Fibroblast of skin of left biceps (primary cell): Measurements from ENCODE around the gene USP47.

Experiments used
- DNase-seq, 2 experiments: peaks; one replicate each; pipeline ENCODE4 v3.0.0-alpha.2; 2013; ENCODE audit warnings: low read depth in 2 of 2

Gene USP47, protein sequence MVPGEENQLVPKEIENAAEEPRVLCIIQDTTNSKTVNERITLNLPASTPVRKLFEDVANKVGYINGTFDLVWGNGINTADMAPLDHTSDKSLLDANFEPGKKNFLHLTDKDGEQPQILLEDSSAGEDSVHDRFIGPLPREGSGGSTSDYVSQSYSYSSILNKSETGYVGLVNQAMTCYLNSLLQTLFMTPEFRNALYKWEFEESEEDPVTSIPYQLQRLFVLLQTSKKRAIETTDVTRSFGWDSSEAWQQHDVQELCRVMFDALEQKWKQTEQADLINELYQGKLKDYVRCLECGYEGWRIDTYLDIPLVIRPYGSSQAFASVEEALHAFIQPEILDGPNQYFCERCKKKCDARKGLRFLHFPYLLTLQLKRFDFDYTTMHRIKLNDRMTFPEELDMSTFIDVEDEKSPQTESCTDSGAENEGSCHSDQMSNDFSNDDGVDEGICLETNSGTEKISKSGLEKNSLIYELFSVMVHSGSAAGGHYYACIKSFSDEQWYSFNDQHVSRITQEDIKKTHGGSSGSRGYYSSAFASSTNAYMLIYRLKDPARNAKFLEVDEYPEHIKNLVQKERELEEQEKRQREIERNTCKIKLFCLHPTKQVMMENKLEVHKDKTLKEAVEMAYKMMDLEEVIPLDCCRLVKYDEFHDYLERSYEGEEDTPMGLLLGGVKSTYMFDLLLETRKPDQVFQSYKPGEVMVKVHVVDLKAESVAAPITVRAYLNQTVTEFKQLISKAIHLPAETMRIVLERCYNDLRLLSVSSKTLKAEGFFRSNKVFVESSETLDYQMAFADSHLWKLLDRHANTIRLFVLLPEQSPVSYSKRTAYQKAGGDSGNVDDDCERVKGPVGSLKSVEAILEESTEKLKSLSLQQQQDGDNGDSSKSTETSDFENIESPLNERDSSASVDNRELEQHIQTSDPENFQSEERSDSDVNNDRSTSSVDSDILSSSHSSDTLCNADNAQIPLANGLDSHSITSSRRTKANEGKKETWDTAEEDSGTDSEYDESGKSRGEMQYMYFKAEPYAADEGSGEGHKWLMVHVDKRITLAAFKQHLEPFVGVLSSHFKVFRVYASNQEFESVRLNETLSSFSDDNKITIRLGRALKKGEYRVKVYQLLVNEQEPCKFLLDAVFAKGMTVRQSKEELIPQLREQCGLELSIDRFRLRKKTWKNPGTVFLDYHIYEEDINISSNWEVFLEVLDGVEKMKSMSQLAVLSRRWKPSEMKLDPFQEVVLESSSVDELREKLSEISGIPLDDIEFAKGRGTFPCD (N-terminal part only)

DNA sequence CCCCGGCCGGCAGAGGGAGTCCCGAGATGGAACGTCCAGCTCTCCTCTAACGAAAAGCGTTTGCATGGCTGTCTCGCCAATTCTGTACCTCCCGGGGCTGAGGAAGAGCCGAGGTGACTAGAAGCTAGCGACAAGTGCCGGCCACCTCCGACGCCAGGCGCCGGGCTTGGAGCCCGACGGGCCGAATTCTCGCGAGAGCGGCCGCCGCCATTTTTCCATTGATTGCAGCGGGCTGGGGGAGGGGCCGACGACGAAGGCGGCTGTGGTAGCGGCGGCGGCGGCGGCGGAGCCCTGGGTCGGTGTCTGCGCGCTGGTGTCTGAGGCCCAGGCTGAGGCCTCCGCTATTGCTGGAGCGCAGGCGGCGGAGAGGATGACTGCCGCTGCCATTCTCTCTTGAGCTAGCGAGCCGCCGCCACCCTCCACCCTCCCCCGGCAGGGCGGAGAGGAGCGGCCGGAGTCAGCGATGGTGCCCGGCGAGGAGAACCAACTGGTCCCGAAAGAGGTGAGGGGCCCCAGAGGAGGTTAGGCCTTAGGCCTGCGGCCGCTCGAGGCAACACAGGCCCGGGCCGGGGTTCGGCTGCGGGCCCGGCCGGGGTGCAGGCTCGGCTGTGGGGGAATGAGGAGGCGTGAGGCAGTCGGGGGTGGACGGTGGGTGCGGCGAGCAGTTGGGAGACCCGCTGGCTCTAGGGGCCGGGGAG, at the start of gene USP47:
Gene USP47 (plus strand): TSS at position 250 of the 698 bp plus-strand sequence. CDS start 214 bp downstream, at position 464.
- peak; percentile 69 to 73 for DNase-seq

DNA sequence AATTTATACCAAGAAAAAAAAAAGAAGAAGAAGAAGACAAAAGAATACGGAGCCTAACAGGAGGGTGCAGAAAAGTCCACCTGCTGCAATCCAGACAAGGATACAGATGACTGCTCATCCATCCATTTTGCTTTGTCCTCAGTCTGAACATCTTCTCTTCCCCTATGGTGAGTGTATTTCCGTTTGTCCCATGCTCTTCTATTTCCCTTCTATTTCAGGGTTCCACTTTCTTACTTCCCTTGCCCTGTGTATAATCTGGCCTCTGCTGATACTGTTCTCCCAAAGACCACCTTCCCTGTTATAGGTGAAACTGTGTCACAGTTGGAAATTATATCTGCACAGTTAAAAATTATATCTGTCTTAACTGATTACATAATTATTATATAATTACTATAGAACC, 48.7 kb upstream of the USP47 start:
- DNase-seq, result no peak

DNA sequence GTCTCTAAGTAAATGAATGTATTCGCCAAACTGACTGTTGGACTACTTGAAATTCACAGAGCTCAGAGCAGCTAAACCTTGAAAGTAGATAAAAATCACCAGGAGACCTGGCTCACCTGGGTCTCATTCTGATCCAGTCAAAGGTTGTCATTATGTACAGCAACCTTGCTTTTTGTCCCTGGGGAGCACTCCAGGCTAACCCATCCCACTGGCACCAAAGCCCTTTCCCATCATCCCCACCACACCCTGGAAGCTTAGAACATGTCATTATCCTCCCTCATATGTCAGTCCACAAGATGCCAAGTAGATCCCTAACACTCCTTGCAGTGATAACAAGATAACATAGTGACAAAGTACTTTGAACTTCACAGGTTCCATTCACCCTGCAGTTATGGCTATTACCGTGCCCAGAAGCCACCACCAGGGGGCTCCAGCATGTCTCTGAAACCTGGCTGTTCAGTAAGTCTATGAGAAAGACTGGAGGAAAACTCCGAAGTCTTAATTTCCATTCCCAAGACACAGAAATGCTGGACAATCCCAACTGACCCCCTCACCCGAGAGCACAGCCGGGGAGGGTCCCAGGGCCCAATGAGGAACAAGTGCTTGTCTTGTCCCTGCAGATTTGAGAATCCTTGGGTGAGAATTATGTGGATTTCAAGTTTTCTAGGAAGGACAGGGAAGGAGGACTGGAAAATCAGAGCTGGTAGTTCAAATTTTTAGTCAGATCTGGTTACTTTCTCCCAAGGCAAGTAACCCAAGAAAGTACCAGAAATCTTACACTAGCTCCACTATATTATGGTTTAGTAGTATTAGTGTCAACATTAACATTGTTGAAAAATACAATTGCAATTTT, 43.0 kb upstream of the USP47 start:
- no peak for DNase-seq

DNA sequence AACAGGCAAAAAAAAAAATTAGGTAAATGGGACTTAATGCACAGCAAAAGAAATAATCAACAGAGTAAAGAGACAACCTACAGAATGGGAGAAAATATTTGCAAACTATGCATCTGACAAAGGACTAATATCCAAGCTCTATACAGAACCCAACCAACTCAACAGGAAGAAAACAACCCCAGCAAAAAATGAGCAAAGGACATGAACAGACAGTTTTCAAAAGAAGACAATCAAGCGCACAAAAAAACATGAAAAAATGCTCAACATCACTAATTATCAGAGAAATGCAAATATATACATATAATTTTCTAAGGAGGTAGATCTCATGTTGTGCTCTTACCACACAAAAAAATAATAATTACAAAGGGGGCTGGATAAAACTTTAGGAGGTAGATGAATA, 36.5 kb upstream of the USP47 start:
- no peak for DNase-seq

DNA sequence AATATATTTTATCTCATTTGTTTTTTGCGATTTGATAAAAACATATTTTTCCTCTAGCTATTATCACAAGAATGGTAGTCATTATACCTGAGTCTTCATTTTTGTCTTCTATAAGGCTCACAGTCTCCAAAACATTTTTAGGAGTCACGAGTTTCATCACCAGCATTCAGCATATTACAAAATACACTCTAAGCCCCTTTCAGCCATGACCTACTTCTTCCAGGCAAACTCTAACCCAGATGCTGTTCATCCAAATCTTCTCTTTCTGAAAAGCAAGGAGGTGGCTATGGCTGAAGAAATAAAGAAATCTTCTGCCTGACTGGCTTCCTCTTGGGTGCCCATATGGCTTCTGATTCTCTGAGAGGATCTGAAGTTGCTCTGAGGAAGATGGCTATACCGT, 35.7 kb upstream of the USP47 start:
- no peak for DNase-seq

DNA sequence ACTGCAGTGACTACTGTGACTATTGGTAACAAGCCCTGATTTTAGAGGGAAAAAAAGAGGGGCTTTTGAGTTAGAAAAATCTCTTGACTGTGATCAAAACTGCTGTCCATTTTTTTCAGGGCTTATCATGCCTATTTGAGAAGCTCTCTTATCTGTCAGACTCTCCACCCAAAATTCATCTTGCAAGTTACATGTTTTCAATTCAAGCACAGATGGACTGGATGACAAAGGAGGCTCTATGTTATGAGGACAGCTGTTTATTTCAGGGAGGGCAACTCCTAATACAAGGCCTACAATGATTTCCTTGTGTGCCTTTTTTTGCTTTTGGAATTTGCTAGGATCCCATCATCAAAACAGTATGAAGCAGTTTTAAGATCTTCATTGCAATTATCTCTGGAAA, 35.2 kb upstream of the USP47 start:
- DNase-seq, result no peak

DNA sequence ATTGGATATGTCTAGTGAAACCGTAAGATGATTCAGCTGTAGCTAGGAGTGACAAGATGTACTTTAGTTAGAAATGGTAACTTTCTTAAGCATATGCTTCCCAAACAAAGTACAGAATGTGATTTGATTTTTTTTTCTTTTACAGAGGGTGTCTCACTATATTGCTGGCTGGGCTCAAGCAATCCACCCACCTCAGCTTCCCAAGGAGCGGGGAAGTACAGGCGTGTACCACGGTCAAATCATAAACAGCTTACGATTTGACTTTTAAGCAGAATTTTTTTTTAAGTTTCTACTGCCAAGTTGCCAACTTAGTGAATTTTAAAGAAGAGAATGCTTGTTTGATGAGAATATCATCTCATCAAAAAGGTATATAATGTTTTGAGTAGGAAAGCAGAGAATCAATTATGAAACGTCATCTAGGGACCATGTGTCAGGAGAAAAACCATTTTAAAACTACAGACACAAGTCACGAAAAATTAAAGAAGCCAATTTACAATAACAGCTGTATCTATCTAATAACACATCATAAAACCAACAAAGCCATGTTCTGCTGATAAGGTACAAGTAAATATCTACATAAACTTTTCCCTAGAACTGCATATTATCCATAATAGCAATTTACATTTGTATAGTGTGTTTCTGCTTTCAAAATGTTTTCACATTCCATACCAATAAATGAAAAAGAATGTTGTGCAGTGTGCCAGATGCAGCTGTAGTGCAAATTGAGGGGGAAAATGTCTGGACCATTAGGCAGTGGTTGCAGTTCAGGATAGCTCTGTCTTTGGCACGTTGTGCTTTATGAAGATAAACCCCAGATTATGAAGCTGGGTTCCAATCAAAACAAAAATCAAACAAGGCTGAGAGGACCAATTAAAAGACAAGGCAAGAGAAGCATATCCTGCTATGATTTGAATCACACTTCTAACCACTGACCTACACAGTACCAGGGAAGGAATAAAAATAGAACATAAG, 33.7 kb upstream of the USP47 start:
- no peak for DNase-seq

DNA sequence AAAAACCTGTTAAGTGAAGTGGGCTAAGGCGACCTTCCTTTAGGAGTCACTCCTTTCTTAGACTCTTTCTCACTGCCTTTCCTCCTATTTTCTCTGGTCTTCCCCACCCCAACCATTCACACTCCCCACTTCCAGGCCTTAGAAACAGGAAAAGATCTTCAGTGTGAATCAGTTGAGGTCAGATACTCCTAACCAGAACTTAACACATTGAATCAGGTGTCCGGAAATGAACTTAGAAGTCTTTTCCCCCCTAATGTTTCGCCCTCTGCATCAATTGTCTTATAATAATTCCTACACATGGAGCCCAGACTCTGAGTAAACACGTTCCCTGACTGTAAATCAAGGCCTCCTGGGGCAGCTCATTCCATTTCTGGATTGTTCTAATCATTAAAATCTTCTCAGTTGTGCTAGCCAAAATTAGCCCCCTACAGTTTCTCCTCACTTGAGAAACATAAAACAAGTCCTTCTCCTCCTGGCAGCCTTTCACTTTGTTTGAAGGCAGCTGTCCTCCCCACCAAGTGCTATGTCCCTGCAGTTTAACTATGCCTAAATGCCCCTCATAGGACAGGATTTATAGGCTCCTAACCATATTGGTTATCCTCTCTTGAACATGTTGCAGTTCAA, 32.7 kb upstream of the USP47 start:
- DNase-seq, result no peak

DNA sequence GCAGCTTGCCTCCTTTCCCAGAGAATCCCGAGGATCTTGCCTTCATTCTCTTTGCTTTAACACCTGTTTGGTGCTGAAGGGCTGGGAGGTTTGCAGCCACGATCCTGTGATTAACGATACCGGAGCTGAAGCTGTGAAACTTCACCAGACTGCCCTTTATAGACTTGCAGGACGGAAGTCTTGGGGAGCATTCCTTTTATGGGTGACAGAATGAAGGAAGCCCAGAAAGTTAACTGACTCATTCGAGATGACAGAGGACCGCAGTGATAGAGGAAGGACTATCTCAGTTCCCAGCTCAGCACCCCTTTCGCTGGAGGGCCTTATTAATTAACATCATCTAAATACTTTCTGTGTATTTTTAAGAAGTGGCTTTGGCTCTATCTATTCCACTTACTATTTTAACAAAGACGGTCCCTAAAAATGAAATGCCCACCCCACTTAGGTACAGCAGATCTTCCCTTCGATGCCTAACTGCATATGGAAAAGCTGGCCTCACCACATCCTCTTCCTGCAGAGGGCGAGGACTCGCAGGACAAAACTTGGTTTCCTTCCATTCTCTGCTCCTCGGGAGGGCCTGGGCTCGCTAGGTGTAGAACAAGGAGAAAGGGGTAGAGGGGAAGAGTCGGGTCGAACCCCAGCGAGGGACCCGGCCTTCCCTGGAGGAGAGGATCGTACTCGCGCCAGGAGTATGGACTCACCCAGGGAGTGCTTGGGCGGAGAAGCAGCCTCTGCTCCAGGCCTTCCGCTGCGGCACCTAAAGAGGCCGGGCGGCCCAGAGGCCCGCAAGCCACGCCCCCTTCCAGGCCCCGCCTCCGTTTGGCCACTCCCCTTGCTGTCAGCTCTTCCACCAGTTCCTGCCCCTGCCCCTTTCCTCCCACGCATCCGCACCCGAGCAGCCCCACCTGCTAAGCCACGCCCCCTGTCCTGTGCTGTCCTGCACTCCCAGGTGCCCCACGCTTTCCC, 30.7 kb upstream of the USP47 start:
- no peak for DNase-seq

DNA sequence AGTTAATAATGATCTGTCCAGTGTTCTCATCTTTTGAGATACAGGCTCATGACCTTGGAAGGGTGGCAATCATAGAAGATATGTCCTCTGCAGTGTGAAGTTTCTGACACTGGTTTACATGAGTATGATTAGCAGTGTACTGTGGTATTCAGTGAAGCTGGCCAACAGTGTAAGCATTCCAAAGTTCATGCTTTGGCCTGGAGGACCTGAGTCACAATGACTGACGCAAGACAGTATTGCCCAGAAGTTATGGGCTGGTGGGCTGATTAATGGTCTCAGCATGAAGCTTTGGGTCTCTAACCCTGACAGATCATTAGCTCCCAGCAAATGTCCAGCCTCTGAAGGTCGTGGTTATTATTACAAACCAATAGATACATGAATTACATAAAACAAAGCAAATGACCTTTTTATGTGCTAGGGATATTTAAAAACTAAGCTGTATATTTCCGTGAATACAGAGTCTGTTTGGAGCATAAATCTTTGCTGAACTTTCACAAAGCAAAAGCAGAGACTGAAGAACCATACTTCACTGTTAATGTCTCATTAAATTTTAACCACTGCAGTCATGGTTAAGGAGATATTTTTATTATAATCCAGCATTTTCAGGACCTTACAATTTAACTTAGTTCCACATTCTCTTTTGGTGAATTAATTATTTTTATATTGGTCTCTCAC, 28.3 kb upstream of the USP47 start:
- peak; percentile 49 to 51 for DNase-seq

DNA sequence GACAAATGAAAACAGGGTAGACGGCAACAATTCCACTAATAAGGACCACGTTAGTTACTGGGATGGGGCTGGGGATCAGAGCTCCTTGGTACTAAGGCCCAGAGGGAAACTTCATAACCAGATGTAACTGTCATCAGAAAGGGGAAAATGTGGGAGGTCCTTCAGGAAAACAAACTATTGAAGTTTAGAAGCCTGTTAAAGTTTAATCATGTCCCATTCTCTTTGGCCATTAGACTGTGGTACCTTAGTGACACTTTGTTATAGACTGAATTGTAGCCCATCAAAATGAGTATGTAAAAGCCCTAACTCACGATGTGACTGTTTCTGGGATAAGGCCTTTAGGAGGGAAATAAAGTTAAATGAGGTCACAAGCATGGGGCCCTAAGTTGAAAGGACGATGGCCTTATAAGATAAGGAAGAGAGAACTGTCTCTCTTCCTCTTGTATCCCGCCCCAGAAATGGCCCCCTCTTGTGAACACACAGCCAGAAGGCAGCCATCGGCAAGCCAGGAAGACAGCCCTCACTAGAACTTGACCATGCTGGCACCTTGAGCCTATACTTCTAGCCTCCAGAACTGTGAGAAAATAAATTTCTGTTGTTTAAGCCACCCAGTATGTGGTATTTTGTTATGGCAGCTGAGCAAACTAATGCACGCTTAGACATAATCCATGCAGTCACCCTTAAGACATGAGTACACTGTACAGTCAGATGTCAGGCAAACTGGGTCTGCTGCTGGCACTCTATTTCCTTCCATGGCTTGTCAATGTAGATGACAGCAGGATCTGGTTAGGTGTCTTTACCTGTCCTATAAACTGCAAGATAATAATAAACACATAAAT, 26.9 kb upstream of the USP47 start:
- no peak for DNase-seq

DNA sequence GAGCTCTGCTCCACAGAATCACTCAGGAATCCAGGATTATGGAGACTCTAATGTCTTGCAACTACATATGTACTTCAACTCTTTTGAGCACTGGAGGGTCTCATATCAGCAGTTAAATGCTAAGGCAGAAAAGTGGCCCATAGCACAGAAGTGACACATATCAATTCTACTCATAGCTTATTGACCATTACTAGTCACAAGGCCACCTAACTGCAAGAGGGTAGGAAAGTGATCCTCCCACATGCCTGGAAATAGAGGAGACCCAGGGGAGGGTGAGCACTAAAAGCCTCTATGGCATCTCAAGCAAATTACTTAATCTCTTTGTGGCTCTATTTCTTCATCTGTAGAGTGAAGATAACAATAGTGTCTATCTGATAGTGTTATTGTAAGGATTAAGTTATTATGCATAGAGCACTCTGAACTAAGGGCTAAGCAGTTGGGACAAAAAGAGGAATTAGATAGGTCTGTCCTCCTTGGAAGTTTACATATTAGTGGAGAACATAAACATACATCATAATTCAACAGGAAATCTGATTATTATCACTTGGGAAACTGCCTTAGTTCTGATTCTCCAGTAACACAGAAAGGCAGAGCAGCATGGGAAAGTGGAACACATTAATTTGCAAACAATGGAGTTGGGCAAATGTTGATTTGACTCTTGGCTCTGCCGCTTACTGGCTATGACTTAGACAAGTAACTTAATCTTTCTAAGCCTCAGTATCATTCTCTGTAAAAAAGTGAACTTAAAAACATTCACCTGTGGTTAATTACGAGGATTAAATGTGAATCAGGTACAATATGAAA, 25.1 kb upstream of the USP47 start:
- no peak for DNase-seq

DNA sequence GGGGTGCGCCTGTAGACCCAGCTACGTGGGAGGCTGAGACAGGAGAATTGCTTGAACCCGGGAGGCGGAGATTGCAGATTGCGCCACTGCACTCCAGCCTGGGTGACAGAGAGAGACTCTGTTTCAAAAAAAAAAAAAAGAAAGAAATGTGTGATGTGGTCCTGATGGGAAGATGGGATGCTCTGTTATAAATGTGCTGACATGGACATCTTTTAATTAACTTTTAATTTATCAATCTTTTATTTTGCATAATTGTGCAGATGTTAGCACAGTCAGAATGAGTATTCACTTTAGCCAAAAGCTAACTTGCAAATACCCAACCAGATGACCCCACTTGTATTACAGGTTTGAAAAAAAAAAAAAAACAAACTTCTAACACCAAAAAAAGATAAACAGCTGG, 23.8 kb upstream of the USP47 start:
- DNase-seq, result no peak

DNA sequence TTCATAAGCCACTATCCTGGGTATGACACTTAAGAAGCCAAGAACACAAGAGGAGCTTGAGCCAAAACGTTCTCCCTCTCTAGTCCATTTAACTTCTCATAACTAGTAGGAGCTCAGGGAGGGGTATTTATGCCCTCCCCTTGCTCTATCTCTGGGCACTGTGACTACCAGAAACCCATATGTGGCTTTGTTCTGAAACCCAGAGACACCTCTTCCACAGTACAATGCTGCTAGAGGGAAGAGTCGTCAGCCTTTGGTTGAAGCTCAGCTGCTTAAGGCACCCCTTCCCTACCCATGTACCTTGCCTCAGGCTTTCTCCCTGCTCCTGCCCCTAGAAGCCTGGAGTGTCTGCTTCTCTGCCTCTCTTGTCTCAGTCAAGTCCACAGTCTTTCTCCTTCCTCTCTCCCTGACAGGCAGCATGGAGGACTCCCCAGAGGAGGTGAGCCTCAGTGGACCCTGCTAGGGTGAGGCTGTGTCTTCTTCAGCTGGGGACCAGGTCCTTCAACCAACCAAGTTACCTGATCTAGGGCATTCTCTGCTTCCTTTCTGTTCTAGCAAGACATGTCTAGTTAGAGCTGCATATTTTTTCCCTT, 23.1 kb upstream of the USP47 start:
- DNase-seq, result no peak

DNA sequence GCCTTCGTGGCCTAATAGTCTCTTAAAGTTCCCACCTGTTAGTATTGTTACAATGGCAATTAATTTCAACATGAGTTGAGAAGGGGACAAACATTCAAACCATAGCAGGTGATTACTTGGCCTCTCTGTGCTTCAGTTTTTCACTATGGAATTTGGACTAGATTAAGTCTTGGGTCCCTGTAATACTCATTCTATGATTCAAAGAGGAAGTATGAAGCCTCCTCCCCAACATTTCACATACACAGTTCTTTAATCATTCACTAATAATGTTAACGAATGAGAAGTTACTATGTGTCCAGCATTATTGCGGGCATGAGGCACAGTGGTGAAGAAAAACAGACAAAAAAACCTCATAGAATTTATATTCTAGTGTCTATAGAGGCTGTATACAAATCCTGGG, 19.9 kb upstream of the USP47 start:
- DNase-seq, result no peak
